ENCODE results near the gene RPL3.

RPL3 gene

GRCh38 chr22:39281126-39281525, 38.3 kb downstream of the RPL3 start:
- no peak for DNase-seq

GRCh38 chr22:39280250-39280649, 39.2 kb downstream of the RPL3 start:
- DNase-seq, result no peak

- no peak for DNase-seq
Observed at GRCh38 chr22:39279170-39279850, 40.1 kb downstream of the RPL3 start.

- DNase-seq, result peak; percentile 57
Observed at GRCh38 chr22:39278040-39278439, 41.4 kb downstream of the RPL3 start.

GRCh38 chr22:39277142-39277607, 42.2 kb downstream of the RPL3 start:
- DNase-seq, result peak; percentile 91

- DNase-seq, result no peak
Observed at GRCh38 chr22:39276440-39277141, 42.8 kb downstream of the RPL3 start.

- DNase-seq, result no peak
Observed at GRCh38 chr22:39275814-39276439, 43.5 kb downstream of the RPL3 start.

- DNase-seq, result no peak
Observed at GRCh38 chr22:39273950-39274887, 45.2 kb downstream of the RPL3 start.

- no peak for DNase-seq
Observed at GRCh38 chr22:39270792-39271191, 48.6 kb downstream of the RPL3 start.

- no peak for DNase-seq
Observed at GRCh38 chr22:39270280-39270679, 49.1 kb downstream of the RPL3 start.

GRCh38 chr22:39269095-39269790, 50.2 kb downstream of the RPL3 start:
- no peak for DNase-seq

GRCh38 chr22:39268645-39269044, 50.8 kb downstream of the RPL3 start:
- no peak for DNase-seq

GRCh38 chr22:39267974-39268373, 51.4 kb downstream of the RPL3 start:
- DNase-seq, result no peak

GRCh38 chr22:39266398-39267030, 52.9 kb downstream of the RPL3 start:
- no peak for DNase-seq

- no peak for DNase-seq
Observed at GRCh38 chr22:39265143-39265886, 54.1 kb downstream of the RPL3 start.

GRCh38 chr22:39264349-39265038, 54.9 kb downstream of the RPL3 start:
- no peak for DNase-seq

- no peak for DNase-seq
Observed at GRCh38 chr22:39263626-39264348, 55.6 kb downstream of the RPL3 start.

Measured in fibroblast of skin of back (primary cell).